Ishikawa (cell line): ENCODE data around the gene UVSSA.
A peak's percentile ranks its signal among the peaks of the same experiment; 100 is the strongest.

Source experiments
- CEBPB ChIP-seq: IDR thresholded peaks from 2 replicates; pipeline ENCODE4 v1.6.1; 2012
- CREB1 ChIP-seq: IDR thresholded peaks from 2 replicates; pipeline ENCODE4 v1.6.1; 2012; ENCODE audit warnings: low read depth
- EGR1 ChIP-seq: IDR thresholded peaks from 2 replicates; pipeline ENCODE4 v1.6.1; 2012
- EP300 ChIP-seq: IDR thresholded peaks from 2 replicates; pipeline ENCODE4 v1.6.1; 2012; ENCODE audit warnings: borderline replicate concordance
- FOXM1 ChIP-seq: IDR thresholded peaks from 2 replicates; pipeline ENCODE4 v1.6.1; 2012; ENCODE audit warnings: low read depth, borderline replicate concordance
- NFIC ChIP-seq: IDR thresholded peaks from 2 replicates; pipeline ENCODE4 v1.6.1; 2012
- RAD21 ChIP-seq: IDR thresholded peaks from 2 replicates; pipeline ENCODE4 v1.6.1; 2012; ENCODE audit warnings: low read depth
- TAF1 ChIP-seq: IDR thresholded peaks from 2 replicates; pipeline ENCODE4 v1.6.1; 2012; ENCODE audit warnings: low read depth, mild to moderate bottlenecking
- TCF12 ChIP-seq: IDR thresholded peaks from 2 replicates; pipeline ENCODE4 v1.6.1; 2012; ENCODE audit warnings: low read depth
- TEAD4 ChIP-seq: IDR thresholded peaks from 2 replicates; pipeline ENCODE4 v1.6.1; 2012
- YY1 ChIP-seq: IDR thresholded peaks from 2 replicates; pipeline ENCODE4 v1.6.1; 2012; ENCODE audit warnings: low read depth
- ZBTB7A ChIP-seq: IDR thresholded peaks from 2 replicates; pipeline ENCODE4 v1.6.1; 2012; ENCODE audit warnings: low read depth
- TF ChIP-seq, protein P1 (sequence below): IDR thresholded peaks from 2 replicates; pipeline ENCODE4 v1.6.1; 2012
- TF ChIP-seq, protein P2 (sequence below): IDR thresholded peaks from 2 replicates; pipeline ENCODE4 v1.6.1; 2012; ENCODE audit warnings: low read depth, mild to moderate bottlenecking
- TF ChIP-seq, protein P3 (sequence below): IDR thresholded peaks from 2 replicates; pipeline ENCODE4 v1.6.1; 2012

The UVSSA gene

DNA sequence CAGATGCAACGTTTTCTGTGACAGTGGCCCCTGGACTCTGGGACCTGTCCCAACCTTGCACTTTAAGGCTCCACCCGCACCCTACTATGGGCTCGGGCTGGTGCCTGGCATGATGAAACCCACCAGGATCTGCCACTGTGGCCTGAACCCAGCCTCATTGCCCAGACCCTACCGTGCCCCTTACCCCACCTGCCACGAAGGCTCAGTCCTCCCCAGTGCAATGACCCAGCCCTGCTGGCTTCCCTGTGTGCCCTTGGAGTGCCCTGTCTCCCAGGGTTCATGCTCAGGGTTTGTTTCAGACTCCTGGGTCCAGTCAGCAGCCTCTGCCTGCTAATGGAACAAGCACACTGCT is 3.1 kb downstream of the UVSSA start:
- TF ChIP-seq EP300 = no peak
- no peak for TF ChIP-seq TEAD4
- TF ChIP-seq YY1 = no peak
- no peak for TF ChIP-seq ZBTB7A
- no peak for TF ChIP-seq EGR1
- no peak for TF ChIP-seq TCF12
- no peak for TF ChIP-seq CREB1
- TF ChIP-seq FOXM1 = no peak
- TF ChIP-seq NFIC = no peak
- TF ChIP-seq, protein P1, sequence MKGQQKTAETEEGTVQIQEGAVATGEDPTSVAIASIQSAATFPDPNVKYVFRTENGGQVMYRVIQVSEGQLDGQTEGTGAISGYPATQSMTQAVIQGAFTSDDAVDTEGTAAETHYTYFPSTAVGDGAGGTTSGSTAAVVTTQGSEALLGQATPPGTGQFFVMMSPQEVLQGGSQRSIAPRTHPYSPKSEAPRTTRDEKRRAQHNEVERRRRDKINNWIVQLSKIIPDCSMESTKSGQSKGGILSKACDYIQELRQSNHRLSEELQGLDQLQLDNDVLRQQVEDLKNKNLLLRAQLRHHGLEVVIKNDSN = no peak
- no peak for TF ChIP-seq RAD21
- TF ChIP-seq, protein P2, sequence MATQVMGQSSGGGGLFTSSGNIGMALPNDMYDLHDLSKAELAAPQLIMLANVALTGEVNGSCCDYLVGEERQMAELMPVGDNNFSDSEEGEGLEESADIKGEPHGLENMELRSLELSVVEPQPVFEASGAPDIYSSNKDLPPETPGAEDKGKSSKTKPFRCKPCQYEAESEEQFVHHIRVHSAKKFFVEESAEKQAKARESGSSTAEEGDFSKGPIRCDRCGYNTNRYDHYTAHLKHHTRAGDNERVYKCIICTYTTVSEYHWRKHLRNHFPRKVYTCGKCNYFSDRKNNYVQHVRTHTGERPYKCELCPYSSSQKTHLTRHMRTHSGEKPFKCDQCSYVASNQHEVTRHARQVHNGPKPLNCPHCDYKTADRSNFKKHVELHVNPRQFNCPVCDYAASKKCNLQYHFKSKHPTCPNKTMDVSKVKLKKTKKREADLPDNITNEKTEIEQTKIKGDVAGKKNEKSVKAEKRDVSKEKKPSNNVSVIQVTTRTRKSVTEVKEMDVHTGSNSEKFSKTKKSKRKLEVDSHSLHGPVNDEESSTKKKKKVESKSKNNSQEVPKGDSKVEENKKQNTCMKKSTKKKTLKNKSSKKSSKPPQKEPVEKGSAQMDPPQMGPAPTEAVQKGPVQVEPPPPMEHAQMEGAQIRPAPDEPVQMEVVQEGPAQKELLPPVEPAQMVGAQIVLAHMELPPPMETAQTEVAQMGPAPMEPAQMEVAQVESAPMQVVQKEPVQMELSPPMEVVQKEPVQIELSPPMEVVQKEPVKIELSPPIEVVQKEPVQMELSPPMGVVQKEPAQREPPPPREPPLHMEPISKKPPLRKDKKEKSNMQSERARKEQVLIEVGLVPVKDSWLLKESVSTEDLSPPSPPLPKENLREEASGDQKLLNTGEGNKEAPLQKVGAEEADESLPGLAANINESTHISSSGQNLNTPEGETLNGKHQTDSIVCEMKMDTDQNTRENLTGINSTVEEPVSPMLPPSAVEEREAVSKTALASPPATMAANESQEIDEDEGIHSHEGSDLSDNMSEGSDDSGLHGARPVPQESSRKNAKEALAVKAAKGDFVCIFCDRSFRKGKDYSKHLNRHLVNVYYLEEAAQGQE = no peak
- no peak for TF ChIP-seq TAF1
- no peak for TF ChIP-seq CEBPB
- TF ChIP-seq, protein P3, sequence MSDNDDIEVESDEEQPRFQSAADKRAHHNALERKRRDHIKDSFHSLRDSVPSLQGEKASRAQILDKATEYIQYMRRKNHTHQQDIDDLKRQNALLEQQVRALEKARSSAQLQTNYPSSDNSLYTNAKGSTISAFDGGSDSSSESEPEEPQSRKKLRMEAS = no peak

DNA sequence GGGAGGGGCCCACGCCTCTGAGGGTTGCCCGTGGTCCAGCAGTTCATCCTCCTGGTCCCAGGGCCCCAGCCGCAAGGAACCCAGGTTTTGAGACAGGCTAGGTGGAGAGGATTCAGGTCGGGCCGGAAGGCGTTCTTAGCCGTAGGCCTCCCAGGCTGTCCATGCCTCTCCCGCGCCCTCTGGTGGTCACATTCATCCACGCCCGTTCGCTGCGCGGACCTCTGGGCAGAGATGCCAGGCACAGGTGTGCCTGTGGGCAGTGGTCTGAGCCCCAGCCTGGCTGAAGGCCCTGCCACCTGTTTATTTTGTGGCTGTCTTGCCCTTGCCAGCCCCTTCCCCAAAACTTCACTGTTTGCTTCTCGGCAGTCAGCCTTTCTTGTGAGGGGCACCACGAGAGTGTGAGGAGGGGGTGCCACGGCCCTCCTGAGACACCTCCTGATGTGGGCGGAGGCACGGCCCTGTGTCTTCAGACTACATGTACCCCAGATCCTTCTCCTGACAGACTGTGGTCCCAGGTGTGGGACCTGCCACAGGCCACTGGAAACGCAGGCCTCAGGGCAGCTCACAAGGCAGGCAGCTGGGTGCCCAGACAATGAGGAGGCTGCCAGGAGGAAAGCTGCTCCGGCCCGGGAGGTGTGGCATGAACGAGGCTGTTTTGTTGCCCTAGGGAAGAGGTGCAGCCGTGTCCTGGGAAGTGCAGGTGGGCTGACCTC is 5.0 kb downstream of the UVSSA start:
- TF ChIP-seq TCF12 (no peak), RAD21 (peak; percentile 72), FOXM1 (no peak)

DNA sequence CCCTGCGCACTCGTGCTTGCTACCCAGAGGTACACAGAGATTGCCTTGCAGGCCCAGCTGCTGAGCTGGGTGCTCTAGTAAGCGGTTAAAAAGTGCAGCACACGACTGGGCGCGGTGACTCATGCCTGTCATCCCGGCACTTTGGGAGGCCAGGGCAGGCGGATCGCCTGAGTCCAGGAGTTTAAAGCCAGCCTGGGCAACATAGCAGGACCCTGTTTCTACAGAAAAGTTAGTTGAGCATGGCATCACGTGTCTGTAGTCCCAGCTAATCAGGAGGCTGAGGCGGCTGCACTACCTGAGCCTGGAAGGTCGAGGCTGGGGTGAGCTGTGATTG is 5.5 kb downstream of the UVSSA start:
- TF ChIP-seq, protein P2 = no peak
- TF ChIP-seq EP300 = no peak
- TF ChIP-seq YY1 = no peak
- TF ChIP-seq TEAD4 = no peak
- TF ChIP-seq CEBPB = no peak
- TF ChIP-seq, protein P3 = no peak
- TF ChIP-seq, protein P1 = no peak
- no peak for TF ChIP-seq EGR1
- TF ChIP-seq RAD21 = no peak
- TF ChIP-seq FOXM1 = no peak
- TF ChIP-seq NFIC = no peak
- no peak for TF ChIP-seq CREB1
- no peak for TF ChIP-seq ZBTB7A
- TF ChIP-seq TCF12 = no peak
- no peak for TF ChIP-seq TAF1

DNA sequence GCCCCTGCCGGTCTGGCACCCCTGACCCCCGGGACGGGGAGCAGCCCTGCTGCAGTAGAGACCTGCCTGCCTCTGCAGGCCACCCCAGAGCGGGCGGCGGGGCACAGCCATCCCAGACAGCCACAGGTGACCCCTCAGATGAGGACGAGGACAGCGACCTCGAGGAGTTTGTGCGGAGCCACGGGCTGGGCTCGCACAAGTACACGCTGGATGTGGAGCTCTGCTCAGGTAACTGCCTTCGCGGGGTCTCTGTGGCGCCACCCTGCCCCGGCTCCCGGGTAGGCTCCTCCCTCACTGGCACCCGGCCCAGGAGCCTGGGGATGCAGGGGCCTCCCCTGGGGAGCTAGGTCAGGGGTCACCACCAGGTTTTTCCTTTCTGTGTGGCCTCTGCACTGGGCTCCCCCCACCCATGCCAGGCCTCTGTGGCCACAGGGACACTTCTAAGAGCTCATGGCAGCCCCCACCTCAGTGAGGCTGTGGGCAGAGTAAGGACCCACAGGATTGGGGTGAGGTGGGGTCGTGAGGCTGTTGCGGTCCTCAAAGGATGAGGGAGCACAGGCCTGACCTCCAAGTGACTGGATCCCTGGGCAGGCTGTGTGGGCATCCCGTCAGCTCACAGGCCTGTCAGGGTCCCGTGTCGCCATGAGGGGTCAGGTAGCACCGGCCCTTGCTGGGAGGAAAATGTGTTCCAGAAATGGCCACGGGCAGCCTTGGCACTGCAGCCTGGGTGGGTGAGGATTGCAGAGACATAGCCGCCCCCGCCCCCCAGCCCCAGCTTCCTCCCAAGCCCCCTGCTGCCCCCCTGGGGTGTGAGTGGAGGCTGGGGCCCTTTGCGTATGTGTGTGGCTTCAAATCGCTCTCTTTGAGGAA is 6.4 kb downstream of the UVSSA start:
- TF ChIP-seq YY1 (no peak), RAD21 (no peak), TEAD4 (no peak), TAF1 (no peak), NFIC (no peak), EP300 (no peak), ZBTB7A (no peak), FOXM1 (no peak), CREB1 (no peak), CEBPB (no peak), TCF12 (no peak), EGR1 (no peak)
- TF ChIP-seq, protein P1 = no peak
- TF ChIP-seq, protein P3 = no peak
- TF ChIP-seq, protein P2 = no peak
